Prostate gland (tissue), 2 donors: ENCODE data around the gene ADCY3.

ENCODE experiments used
- CTCF ChIP-seq, 4 experiments: fragments of 200-600 bp in 2 of 4; fragments of 450-650 bp in 2 of 4; sonication (generic) in 2 of 4; IDR thresholded peaks; 1 replicate in 3 of 4; 2 replicates in 1 of 4; pipeline ENCODE4 v1.5.1; 2016 to 2019; ENCODE audit warnings: antibody characterized with exemption in 4 of 4, mild to moderate bottlenecking in 2 of 4, moderate library complexity in 2 of 4
- POLR2A ChIP-seq: fragments of 450-650 bp; IDR thresholded peaks from one replicate; pipeline ENCODE4 v1.6.1; 2016; ENCODE audit warnings: antibody characterized with exemption, mild to moderate bottlenecking

- TF ChIP-seq CTCF (IDR thresholded peaks at IDR 0.05) (no peak), POLR2A (no peak)
Observed at GRCh38 chr2:24872344-24873115, 47.5 kb downstream of the ADCY3 start.
